CD4-positive, alpha-beta T cell treated with Interleukin-6 for 4 hours (primary cell): ENCODE results near the gene GNA14.
"Not testable (repeated sequence)": the region's sequence is repeated elsewhere in the genome, so short reads cannot be mapped to it uniquely, and the experiment has no call there.

Source experiments
- DNase-seq: peaks from one replicate; pipeline ENCODE4 v3.0.0-alpha.2; 2020; ENCODE audit warnings: mixed read lengths

GNA14 gene

DNA sequence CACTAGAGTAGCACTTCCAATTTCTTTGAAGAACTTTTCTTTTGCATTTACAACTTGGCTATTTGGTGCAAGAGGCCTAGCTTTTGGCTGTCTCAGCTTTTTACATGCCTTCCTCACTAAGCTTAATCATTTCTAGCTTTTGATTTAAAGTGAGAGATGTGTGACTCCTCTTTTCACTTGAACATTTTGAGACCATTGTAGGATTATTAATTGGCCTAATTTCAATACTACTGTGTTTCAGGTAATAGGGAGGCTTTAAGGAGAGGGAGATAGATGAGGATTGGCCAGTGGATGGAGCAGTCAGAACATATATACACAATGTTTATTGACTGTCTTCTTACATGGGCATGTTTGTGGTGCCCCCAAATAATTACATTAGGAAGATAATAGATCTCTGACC lies 161.7 kb downstream of the GNA14 start:
- DNase-seq: no peak

- DNase-seq: peak; percentile 47
These were observed 172.3 kb downstream of the GNA14 start for GRCh38 chr9:77475641-77476473.

GRCh38 chr9:77474936-77475335 lies 173.2 kb downstream of the GNA14 start:
- DNase-seq: no peak

GRCh38 chr9:77472646-77473045 lies 175.5 kb downstream of the GNA14 start:
- no peak for DNase-seq

GRCh38 chr9:77471572-77471971 lies 176.6 kb downstream of the GNA14 start:
- no peak for DNase-seq

DNA sequence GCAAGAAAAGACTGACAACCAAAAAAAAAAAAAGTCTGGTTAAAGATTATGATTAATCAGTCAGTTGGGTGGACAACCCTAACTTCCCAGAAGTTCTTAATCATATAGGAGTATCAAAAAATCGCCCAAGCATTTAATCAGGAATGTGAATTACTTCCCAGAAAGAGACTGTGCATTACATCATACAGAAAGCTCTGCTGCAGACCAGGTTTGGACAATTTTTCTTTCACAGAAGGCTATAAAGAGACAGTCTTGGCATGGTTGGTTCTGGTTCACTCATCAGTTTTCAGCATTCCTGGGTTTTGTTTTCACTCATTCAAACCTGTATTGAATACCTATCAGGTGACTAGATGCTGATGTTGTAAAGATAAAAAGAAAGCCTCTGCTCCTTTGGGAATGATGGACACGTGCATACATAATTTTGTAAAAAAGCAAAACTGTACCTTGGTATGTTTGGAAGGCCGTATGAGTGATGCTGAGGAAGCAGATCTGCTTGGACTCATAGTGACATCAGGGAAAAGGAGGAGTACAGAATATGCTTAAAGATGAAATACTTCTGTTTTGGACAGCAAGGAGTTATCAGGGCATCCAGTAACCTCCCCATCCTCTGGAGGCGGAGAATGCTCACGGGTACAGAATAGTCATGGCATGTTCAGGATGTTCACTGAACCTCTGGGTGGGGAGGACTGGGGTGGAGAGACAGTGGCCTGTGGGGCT lies 178.4 kb downstream of the GNA14 start:
- no peak for DNase-seq

DNA sequence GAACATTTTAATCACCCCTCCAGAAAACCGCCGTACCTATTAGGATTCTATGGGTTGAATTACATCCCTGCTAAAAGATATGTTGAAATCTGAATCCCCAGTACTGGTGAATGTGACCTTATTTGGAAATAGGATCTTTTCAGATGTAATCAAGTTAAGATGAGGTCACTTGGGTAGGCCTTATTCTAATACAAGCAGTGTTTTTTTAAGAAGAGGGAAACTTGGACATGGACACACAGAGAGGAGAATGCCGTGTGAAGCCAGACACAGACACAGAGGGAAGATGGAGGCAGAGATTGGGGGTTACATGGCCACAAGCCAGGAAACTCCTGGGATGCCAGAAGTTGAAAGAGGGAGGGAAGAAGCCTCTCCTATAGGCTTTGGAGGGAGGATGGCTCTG lies 183.5 kb downstream of the GNA14 start:
- DNase-seq: no peak

DNA sequence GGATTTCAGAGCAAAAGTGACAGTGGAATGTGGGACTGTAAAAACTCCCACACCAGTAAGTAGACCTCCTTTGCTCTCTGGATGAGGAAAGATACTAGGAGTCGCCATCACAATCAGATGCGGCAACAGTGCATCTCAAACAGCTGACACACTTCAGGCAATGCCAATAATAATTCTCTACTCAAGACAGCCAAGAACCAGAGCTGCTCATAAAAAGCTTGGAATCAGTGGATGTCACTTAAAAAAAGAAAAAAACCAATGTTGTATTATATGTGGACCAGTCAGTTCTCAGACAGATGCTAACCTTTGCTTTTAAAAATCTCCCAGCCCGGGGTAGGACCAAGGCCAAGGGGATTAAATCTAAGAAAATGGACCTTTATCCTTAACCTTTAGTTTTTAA lies 185.0 kb downstream of the GNA14 start:
- no peak for DNase-seq

GRCh38 chr9:77462066-77462465 lies 186.1 kb downstream of the GNA14 start:
- no peak for DNase-seq

- DNase-seq: no peak
These were observed 187.2 kb downstream of the GNA14 start for GRCh38 chr9:77460938-77461337.

DNA sequence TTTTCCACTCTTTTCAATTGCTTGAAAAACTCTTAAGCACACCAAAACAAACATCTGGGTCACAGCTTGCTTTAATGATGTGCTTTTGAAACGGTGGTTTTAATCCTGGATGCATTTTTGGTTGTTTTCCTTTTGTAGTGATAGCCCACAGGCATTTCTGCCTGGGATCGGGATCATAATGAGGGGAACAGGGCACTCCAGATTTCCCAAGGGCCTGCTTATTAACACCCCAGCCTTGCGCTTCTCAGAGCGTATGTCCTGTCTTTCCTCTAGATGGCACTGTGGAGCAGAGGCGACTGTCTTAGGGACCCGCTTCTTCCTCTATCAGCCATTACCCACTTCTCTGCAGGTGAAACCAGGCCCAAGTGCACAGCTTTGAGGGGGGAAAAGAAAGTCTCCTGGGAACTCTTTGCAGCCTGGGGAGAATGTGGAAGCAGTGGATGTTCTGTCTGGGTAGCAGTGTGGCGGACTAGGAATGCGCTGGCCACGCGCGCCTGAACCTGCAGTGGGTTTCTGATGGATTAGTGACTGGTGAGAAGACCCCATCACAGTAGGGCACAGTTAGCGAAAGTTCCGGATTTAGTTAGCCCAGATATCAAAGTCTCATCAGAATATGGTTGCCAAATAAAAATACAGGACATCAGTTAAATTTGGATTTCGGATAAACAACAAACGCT lies 190.1 kb downstream of the GNA14 start:
- DNase-seq: peak; percentile 68

GRCh38 chr9:77456829-77457437 lies 191.2 kb downstream of the GNA14 start:
- DNase-seq: peak; percentile 84

DNA sequence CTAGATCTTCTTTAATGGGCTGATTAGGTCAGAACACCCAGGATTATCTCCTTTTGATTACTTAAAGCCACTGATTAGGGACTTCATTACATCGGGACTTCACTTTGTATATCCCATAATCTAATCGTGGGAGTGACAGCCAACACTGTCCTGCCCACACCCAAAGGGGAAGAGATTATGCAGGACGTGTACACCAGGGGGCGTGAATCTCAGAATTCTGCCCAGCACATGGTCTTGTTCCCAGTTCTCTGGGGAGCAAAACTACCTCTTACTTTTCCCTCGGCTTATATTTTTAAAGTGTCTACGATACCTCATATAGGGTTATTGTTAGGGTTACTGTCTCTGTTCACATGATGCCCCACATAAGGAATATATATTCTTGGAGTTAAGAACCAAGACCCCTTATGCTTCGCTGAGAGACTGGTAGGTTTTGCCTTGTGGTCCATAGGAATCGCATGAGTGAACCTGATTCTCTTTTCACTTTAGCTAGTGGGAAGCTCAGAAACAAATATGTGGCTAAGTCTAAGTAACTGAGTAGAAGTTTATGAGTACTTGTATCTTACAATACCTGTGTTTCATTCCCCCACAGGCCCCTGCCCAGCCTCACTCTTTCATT lies 192.7 kb downstream of the GNA14 start:
- peak; percentile 50 for DNase-seq

GRCh38 chr9:77454663-77455062 lies 193.5 kb downstream of the GNA14 start:
- DNase-seq: no peak

DNA sequence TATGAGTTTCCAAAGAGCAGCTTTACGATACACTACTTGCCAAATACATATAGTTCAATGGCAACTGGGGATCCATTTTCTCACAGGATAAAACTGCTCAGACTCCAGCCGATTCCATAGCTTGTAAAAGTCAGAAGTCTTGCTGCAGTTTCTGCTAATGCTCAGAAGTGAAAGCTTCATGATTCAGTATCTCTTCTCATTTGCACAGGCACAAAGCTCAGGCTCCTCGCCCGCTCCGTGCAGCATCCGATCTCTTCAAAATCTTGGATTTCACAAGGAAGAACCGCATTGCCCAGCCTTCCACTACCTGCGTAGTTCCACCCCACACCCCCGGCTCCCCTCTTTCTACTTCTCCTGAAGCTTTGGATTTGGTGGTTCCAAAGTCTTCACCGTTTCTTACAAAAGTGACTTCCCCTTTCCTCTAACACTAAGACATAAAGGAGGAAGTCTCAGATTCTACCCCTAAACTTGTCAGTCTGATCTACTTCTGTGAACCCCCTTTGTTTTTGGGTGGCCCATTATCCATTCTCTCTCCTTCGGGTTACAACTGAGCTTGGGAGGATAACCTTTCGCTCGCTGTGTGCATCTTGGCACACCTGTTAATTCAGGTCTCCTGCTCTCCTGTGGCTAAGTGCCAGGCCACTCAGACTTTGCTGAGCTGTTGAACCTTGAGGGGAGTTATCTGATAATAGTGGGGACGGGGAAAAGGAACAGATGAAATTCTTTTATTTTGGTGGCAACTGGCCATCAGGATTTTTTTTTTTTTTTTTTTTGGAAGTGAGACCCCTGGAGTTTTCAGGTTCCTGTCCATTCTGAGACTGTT lies 194.1 kb downstream of the GNA14 start:
- no peak for DNase-seq

DNA sequence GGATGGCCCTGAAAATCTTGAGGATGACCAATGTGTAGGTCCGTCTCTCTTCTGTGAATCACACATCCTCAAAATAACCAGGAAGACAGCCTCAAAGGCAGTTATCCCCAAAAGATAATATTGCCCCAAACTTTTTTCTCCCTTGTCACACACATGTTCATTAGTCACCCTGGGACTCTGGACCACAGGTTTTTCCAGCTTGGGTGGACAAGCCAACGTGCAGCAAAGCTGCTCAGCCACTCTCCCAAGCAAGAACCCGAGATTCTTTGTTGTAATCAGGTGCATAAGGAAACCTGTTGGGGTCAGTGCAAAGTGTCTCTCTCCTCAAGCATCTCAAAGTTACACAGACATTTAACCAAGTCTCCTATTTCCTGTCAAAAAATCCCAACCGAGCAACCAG lies 196.6 kb downstream of the GNA14 start:
- DNase-seq: no peak

- DNase-seq: no peak
These were observed 198.0 kb downstream of the GNA14 start for GRCh38 chr9:77450085-77450475.

DNA sequence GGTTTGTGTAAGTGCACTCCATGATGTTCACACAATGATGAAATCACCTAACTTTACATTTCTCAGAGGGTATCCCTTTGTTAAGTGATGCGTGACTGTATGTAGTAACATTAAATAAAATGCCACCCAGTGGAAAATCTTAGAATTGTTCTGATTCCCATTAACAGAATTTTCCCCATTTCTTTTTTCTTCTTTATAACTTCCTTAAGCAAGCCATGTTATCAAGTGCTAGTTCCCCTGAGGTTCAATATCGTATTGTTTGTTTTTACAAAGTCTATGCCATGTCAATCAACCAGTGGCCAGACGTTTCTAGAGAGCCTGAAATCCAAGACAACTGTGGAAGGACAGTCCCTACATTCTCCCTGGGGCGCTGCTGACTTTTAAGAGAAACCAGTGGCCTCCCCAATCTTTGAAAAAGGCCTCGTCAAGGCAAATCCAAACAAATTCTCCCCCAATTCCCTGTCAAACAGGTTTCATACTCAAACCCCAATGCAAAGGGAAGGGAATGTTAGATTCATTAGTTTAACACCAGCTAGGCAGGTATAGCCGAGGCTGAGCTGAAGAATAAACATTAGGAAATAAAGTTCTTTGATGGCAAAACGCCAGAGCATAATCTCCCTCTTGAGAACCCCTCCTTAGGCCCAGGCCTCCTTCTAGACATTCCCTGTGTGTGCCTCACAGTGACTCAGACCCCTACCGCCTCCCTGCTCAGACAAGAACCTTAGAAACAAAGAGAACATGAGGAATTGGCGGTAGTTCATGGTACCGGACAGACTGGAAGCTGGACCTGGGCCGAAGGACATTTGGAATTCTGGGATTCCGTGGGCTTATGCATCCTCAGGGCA lies 198.7 kb downstream of the GNA14 start:
- DNase-seq: no peak

- DNase-seq: no peak
These were observed 200.5 kb downstream of the GNA14 start for GRCh38 chr9:77447646-77448045.

- DNase-seq: no peak
These were observed 205.7 kb downstream of the GNA14 start for GRCh38 chr9:77442436-77442835.

DNA sequence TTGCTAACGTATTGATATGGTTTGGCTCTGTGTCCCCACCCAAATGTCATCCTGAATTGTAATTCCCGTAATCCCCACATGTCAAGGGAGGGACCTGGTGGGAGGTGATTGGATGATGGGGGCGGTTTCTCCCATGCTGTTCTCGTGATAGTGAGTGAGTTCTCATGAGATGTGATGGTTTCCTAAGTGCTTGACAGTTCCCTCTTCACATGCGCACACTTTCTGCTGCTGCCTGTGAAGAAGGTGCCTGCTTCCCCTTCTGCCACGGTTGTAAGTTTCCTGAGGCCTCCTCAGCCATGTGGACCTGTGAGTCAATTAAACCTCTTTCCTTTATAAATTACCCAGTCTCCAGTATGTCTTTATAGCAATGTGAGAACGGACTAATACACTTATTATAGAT lies 207.0 kb downstream of the GNA14 start:
- DNase-seq: not testable (repeated sequence)
